ENCODE data around the gene GTF3C4. TPM values are rescaled to one million over a fixed set of nuclear protein-coding genes. Genes with fewer than 3 reads are reported as not detected.

Gene GTF3C4
- total and polyA plus RNA-seq, 2 of the 8 experiments (the other 6 are each of a cell fraction or from before 2014, with no cell fraction given) = 6.8 to 39.2 TPM

- TF ChIP-seq TAF1 (IDR thresholded peaks at IDR 0.05; ENCODE audit: low read depth, low read length) (no peak), CEBPB (IDR thresholded peaks at IDR 0.05; ENCODE audit: low read depth, low read length) (no peak), GTF2F1 (IDR thresholded peaks at IDR 0.05; ENCODE audit: borderline replicate concordance, low read depth, low read length) (no peak), CHD2 (IDR thresholded peaks at IDR 0.05; ENCODE audit: low read length) (no peak)
These were observed 59.1 kb downstream of the GTF3C4 start (continued) for GRCh38 chr9:132729235-132729890.

Data from H1 (cell line).